Panc1 (cell line): ENCODE results near the gene KCNG2. TPM values are rescaled to one million over a fixed set of nuclear protein-coding genes. Genes with fewer than 3 reads are reported as not detected.

ENCODE experiments used
- ATAC-seq: fragments of 200-7000 bp; cut with Tn5 transposase; 2 replicates; pipeline ENCODE4 v1.9.1; 2020; ENCODE audit warnings: mild to moderate bottlenecking, moderate library complexity
- BruUV-seq: library from RNA; stranded (reverse); fragments of 400-500 nt; replicated peaks from 2 replicates; lab custom pipeline; 2021; lab: Mats Ljungman, UMichigan
- CTCF ChIA-PET: fragments of 300-600 bp; sonication (Branson Sonifier 250); formaldehyde crosslinking; loops from one replicate; lab custom pipeline; 2022; ENCODE audit warnings: antibody characterized with exemption; lab: Charles Lee
- POLR2A ChIA-PET: fragments of 300-600 bp; sonication (Branson Sonifier 250); formaldehyde crosslinking; loops from one replicate; lab custom pipeline; 2022; ENCODE audit warnings: antibody characterized with exemption; lab: Charles Lee
- DNase-seq: peaks from one replicate; pipeline ENCODE4 v3.0.0-alpha.2; 2010; ENCODE audit warnings: low read depth, low spot score
- H3K27ac ChIP-seq: 2 replicates; pipeline ENCODE4 v1.5.1; 2011; ENCODE audit warnings: mild to moderate bottlenecking, low read length, inconsistent platforms
- H3K27me3 ChIP-seq: fragments of 200-500 bp; sonication (Bioruptor generic); 2 replicates; pipeline ENCODE4 v1.6.0; 2014; ENCODE audit warnings: low read length, inconsistent platforms; ENCODE audit not compliant: control insufficient read depth, insufficient read depth
- H3K36me3 ChIP-seq: fragments of 200-500 bp; sonication (Bioruptor generic); 2 replicates; pipeline ENCODE4 v1.5.1; 2014; ENCODE audit warnings: inconsistent platforms, mild to moderate bottlenecking, low read length, moderate library complexity; ENCODE audit not compliant: control insufficient read depth, insufficient read depth
- H3K4me1 ChIP-seq: 2 replicates; pipeline ENCODE4 v1.5.1; 2011; ENCODE audit warnings: inconsistent platforms, mild to moderate bottlenecking, low read length, moderate library complexity; ENCODE audit not compliant: control insufficient read depth, insufficient read depth
- H3K4me3 ChIP-seq, 2 experiments: 2 replicates each; pipeline ENCODE4 v1.5.1; 2011 to 2012; ENCODE audit warnings: low read depth in 2 of 2, low read length in 2 of 2, mild to moderate bottlenecking in 2 of 2, inconsistent platforms in 1 of 2, moderate library complexity in 1 of 2
- H3K9me3 ChIP-seq: fragments of 200-500 bp; sonication (Bioruptor generic); 2 replicates; pipeline ENCODE4 v1.5.1; 2014; ENCODE audit warnings: low read depth, mild to moderate bottlenecking, inconsistent platforms, low read length, moderate library complexity; ENCODE audit not compliant: control insufficient read depth, insufficient read depth
- CTCF ChIP-seq: fragments of 450-650 bp; IDR thresholded peaks from 2 replicates; pipeline ENCODE4 v1.5.1; 2017; ENCODE audit warnings: mild to moderate bottlenecking
- POLR2AphosphoS5 ChIP-seq: IDR thresholded peaks from 2 replicates; pipeline ENCODE4 v1.6.1; 2012; ENCODE audit warnings: mild to moderate bottlenecking, low read depth, low read length, moderate library complexity
- REST ChIP-seq, 2 experiments: IDR thresholded peaks; 2 replicates each; pipeline ENCODE4 v1.6.1; 2011 to 2012; ENCODE audit warnings: low read depth in 2 of 2, control low read depth in 1 of 2, low read length in 1 of 2, mild to moderate bottlenecking in 1 of 2, moderate library complexity in 1 of 2; ENCODE audit not compliant: insufficient read depth in 1 of 2
- SIN3A ChIP-seq: IDR thresholded peaks from 2 replicates; pipeline ENCODE4 v1.6.1; 2012; ENCODE audit warnings: low read depth, mild to moderate bottlenecking, low read length, moderate library complexity, borderline replicate concordance; ENCODE audit not compliant: insufficient read depth
- TCF7L2 ChIP-seq: IDR thresholded peaks from 2 replicates; pipeline ENCODE4 v1.6.1; 2011; ENCODE audit warnings: mild to moderate bottlenecking, low read depth, low read length, inconsistent platforms
- in situ Hi-C: cut with HindIII; loops from 2 replicates; pipeline ENCODE4 v1.10.0; 2016; ENCODE audit warnings: low sequenced_read_pairs, low pct_unique_long_range_greater_than_20kb
- intact Hi-C: fragments of 100-400 bp; cut with micrococcal nuclease; formaldehyde crosslinking; loops from one replicate; pipeline ENCODE4 v1.10.0; 2022; ENCODE audit not compliant: unreplicated experiment
- total RNA-seq: library from RNA; stranded (reverse); gene quantifications from one replicate; pipeline ENCODE4 v1.2.1, GENCODE V29; 2021; ENCODE audit not compliant: unreplicated experiment

Gene KCNG2
- total RNA-seq, 1 experiment from 2014 or later = not detected

- ChIA-PET CTCF (no interaction called here), POLR2A (no interaction called here)
- in situ Hi-C loops = no loop called here
- ATAC-seq (no peak), DNase-seq (no peak)
- H3K27ac ChIP-seq = no peak overlapping the region
- no peaks in the 10 kb centered on the region for H3K36me3 ChIP-seq
- BruUV-seq = no TSS peak
- intact Hi-C loops = no loop called here
- H3K4me1 ChIP-seq = no peaks in the 10 kb centered on the region
- no peaks in the 10 kb centered on the region for H3K9me3 ChIP-seq
- TF ChIP-seq REST (IDR thresholded peaks at IDR 0.05; ENCODE audit: insufficient read depth in 1 of 2, low read depth in 2 of 2, low read length in 1 of 2) = no peak
- no peak for TF ChIP-seq TCF7L2
- no peak for TF ChIP-seq CTCF
- no peak overlapping the region for H3K4me3 ChIP-seq
- no peaks in the 10 kb centered on the region; the same call in 1 of the 2 replicates for H3K27me3 ChIP-seq
Measured at GRCh38 chr18:79805926-79806487, 8.3 kb downstream of the KCNG2 start.

- in situ Hi-C loops = no loop called here
- no peaks in the 10 kb centered on the region for H3K36me3 ChIP-seq
- peaks cover 4% of the 10 kb centered on the region; the same call in 1 of the 2 replicates for H3K27me3 ChIP-seq
- ATAC-seq (peak; percentile 20; the same call in 1 of the 2 replicates), DNase-seq (no peak)
- TF ChIP-seq REST (IDR thresholded peaks at IDR 0.05; ENCODE audit: insufficient read depth in 1 of 2, low read depth in 2 of 2, low read length in 1 of 2) (no peak), SIN3A (no peak), POLR2AphosphoS5 (no peak), CTCF (no peak), TCF7L2 (no peak)
- H3K9me3 ChIP-seq = no peaks in the 10 kb centered on the region
- POLR2A ChIA-PET = no interaction called here
- CTCF ChIA-PET = no interaction called here
- no peaks in the 10 kb centered on the region for H3K4me1 ChIP-seq
- intact Hi-C loops = no loop called here
- no peak overlapping the region for H3K4me3 ChIP-seq
- no peak overlapping the region for H3K27ac ChIP-seq
- no TSS peak for BruUV-seq
Measured at GRCh38 chr18:79806976-79807841, 9.5 kb downstream of the KCNG2 start.
